Activated naive CD4-positive, alpha-beta T cell treated with anti-CD3 and anti-CD28 coated beads for 36 hours (primary cell): ENCODE data around the gene SAMSN1. TPM values are rescaled to one million over a fixed set of nuclear protein-coding genes. Genes with fewer than 3 reads are reported as not detected.
A peak's percentile ranks its signal among the peaks of the same experiment; 100 is the strongest.

Experiments used
- CTCF ChIA-PET: fragments of 350-600 bp; sonication (Branson Sonifier 250); formaldehyde crosslinking; loops from one replicate; lab custom pipeline; 2021; ENCODE audit warnings: antibody characterized with exemption; lab: Charles Lee
- DNase-seq: peaks from one replicate; pipeline ENCODE4 v3.0.0-alpha.2; 2020
- H3K27ac Mint-ChIP-seq: one replicate; pipeline ENCODE4 v1.8.0; 2021; ENCODE audit warnings: mild to moderate bottlenecking, mixed read lengths
- H3K27me3 Mint-ChIP-seq: one replicate; pipeline ENCODE4 v1.8.0; 2021; ENCODE audit warnings: low read depth, mixed read lengths
- H3K36me3 Mint-ChIP-seq: one replicate; pipeline ENCODE4 v1.8.0; 2021; ENCODE audit warnings: low read depth, mixed read lengths
- H3K4me1 Mint-ChIP-seq: one replicate; pipeline ENCODE4 v1.8.0; 2021; ENCODE audit warnings: low read depth, mixed read lengths
- H3K4me3 Mint-ChIP-seq: one replicate; pipeline ENCODE4 v1.8.0; 2021; ENCODE audit warnings: mild to moderate bottlenecking, moderate library complexity, mixed read lengths
- H3K9me3 Mint-ChIP-seq: one replicate; pipeline ENCODE4 v1.8.0; 2021; ENCODE audit warnings: mixed read lengths
- intact Hi-C: fragments of 100-400 bp; cut with micrococcal nuclease; formaldehyde crosslinking; loops from one replicate; pipeline ENCODE4 v1.15.1; 2023
- total RNA-seq, 2 experiments: library from RNA; stranded (reverse); gene quantifications; one replicate each; pipeline ENCODE4 v1.2.3, GENCODE V29; 2021

The SAMSN1 gene
- total RNA-seq, 2 experiments from 2014 or later = 41.1 to 43.0 TPM

DNA sequence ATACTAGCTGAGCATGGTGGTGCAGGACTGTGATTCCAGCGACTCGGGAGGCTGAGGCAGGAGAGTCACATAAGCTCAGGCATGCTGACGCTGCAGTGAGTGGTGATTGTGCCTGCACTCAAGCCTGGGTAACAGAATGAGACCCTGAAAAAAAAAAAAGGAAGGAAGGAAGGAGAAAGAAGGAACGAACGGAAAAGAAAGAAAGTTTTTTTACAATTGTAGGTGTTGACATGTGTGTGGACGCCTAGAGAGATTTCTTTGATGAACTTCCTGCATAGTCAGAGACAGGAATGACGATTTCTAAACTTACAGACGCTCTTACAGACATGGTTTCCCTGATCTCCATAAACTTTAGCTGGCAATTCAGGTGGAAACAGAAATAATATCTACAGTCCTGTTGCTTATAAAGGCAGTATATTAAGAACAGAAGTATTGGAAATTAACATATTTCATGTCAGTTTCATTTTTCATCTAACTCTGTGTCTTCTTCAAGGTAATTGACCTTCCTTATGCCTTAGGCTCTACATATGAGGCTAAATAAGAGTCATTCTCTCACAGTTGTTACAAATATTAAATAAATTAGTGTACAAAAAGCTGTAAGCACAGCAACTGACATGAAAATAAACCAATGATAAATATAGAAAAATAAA lies 4.1 kb downstream of the SAMSN1 start:
- CTCF ChIA-PET = interaction anchor here (0.6 to 2.8 kb wide), 4 partner anchors 9 to 196 kb away, joined by 3 to 12 read pairs (median 5); no protein-coding TSS in a partner anchor
- intact Hi-C loops = loop anchor here (1.0 to 5.0 kb wide), 5 partner anchors 8 to 1191 kb away; no protein-coding TSS in a partner anchor
- H3K4me1 Mint-ChIP-seq = peaks cover 56% of the 10 kb centered on the region

GRCh38 chr21:14538483-14538882 lies 7.6 kb downstream of the SAMSN1 start:
- intact Hi-C loops = loop anchor here (1.0 to 10.0 kb wide), 2 partner anchors 8 to 454 kb away; partner anchors contain the start of gene SAMSN1
- CTCF ChIA-PET = no interaction called here
- Mint-ChIP-seq H3K36me3 (peaks cover 48% of the 10 kb centered on the region), H3K9me3 (peaks cover 18% of the 10 kb centered on the region), H3K4me1 (peaks cover 80% of the 10 kb centered on the region), H3K4me3 (peak overlapping the region; percentile 27), H3K27ac (peak overlapping the region; percentile 77), H3K27me3 (no peaks in the 10 kb centered on the region)
- peak; percentile 39 for DNase-seq

More for the DNA sequence above, 4.1 kb downstream of the SAMSN1 start:
- Mint-ChIP-seq H3K27me3 (no peaks in the 10 kb centered on the region), H3K36me3 (peaks cover 29% of the 10 kb centered on the region), H3K4me3 (peak overlapping the region; percentile 96), H3K27ac (peak overlapping the region; percentile 98), H3K9me3 (peaks cover 4% of the 10 kb centered on the region)
- DNase-seq = peak; percentile 34

- Mint-ChIP-seq H3K9me3 (peaks cover 18% of the 10 kb centered on the region), H3K27me3 (no peaks in the 10 kb centered on the region), H3K36me3 (peaks cover 49% of the 10 kb centered on the region), H3K27ac (peak overlapping the region; percentile 60), H3K4me3 (no peak overlapping the region), H3K4me1 (peaks cover 85% of the 10 kb centered on the region)
- intact Hi-C loops = loop anchor here (10.0 kb wide), 1 partner anchor 452 kb away; no protein-coding TSS in a partner anchor
- CTCF ChIA-PET = no interaction called here
- DNase-seq = no peak
Observed at GRCh38 chr21:14536929-14537328, 9.2 kb downstream of the SAMSN1 start.

- H3K4me1 Mint-ChIP-seq = peaks cover 83% of the 10 kb centered on the region
- DNase-seq = no peak
- peak overlapping the region; percentile 96 for H3K27ac Mint-ChIP-seq
- intact Hi-C loops = loop anchor here (2.0 to 10.0 kb wide), 4 partner anchors 47 to 451 kb away; partner anchors contain the start of gene HSPA13
- CTCF ChIA-PET = interaction anchor here (0.7 to 0.9 kb wide), 2 partner anchors 29 to 985 kb away, joined by 3 read pairs; no protein-coding TSS in a partner anchor
- H3K27me3 Mint-ChIP-seq = no peaks in the 10 kb centered on the region
- peaks cover 18% of the 10 kb centered on the region for H3K9me3 Mint-ChIP-seq
- H3K36me3 Mint-ChIP-seq = peaks cover 44% of the 10 kb centered on the region
- H3K4me3 Mint-ChIP-seq = no peak overlapping the region
Observed at GRCh38 chr21:14535702-14536101, 10.4 kb downstream of the SAMSN1 start.

GRCh38 chr21:14533499-14534428 lies 12.4 kb downstream of the SAMSN1 start:
- CTCF ChIA-PET = interaction anchor here (0.7 to 2.3 kb wide), 8 partner anchors 8 to 106 kb away, joined by 3 to 7 read pairs (median 4); no protein-coding TSS in a partner anchor
- H3K27me3 Mint-ChIP-seq = no peaks in the 10 kb centered on the region
- H3K27ac Mint-ChIP-seq = peak overlapping the region; percentile 96

GRCh38 chr21:14531757-14532316 lies 14.3 kb downstream of the SAMSN1 start:
- Mint-ChIP-seq H3K27me3 (no peaks in the 10 kb centered on the region), H3K27ac (peak overlapping the region; percentile 73), H3K4me1 (peaks cover 74% of the 10 kb centered on the region), H3K4me3 (peak overlapping the region; percentile 13), H3K36me3 (peaks cover 30% of the 10 kb centered on the region), H3K9me3 (peaks cover 13% of the 10 kb centered on the region)
- intact Hi-C loops = loop anchor here (5.0 to 10.0 kb wide), 2 partner anchors 447 to 520 kb away; no protein-coding TSS in a partner anchor
- DNase-seq = no peak
- CTCF ChIA-PET = interaction anchor here (1.0 to 3.0 kb wide), 4 partner anchors 9 to 99 kb away, joined by 3 to 7 read pairs (median 4); no protein-coding TSS in a partner anchor

More at GRCh38 chr21:14533499-14534428, 12.4 kb downstream of the SAMSN1 start:
- Mint-ChIP-seq H3K4me3 (peak overlapping the region; percentile 74), H3K36me3 (peaks cover 35% of the 10 kb centered on the region), H3K4me1 (peaks cover 77% of the 10 kb centered on the region), H3K9me3 (peaks cover 16% of the 10 kb centered on the region)
- no peak for DNase-seq
- intact Hi-C loops = loop anchor here (1.0 to 10.0 kb wide), 11 partner anchors 9 to 519 kb away; partner anchors contain the start of genes HSPA13 and SAMSN1

- H3K4me3 Mint-ChIP-seq = peak overlapping the region; percentile 10
- intact Hi-C loops = loop anchor here (5.0 to 10.0 kb wide), 2 partner anchors 446 to 522 kb away; no protein-coding TSS in a partner anchor
- H3K36me3 Mint-ChIP-seq = peaks cover 19% of the 10 kb centered on the region
- no peaks in the 10 kb centered on the region for H3K27me3 Mint-ChIP-seq
- H3K27ac Mint-ChIP-seq = peak overlapping the region; percentile 65
- DNase-seq = no peak
- H3K9me3 Mint-ChIP-seq = peaks cover 7% of the 10 kb centered on the region
- peaks cover 71% of the 10 kb centered on the region for H3K4me1 Mint-ChIP-seq
- CTCF ChIA-PET = interaction anchor here (0.7 to 3.0 kb wide), 2 partner anchors 77 to 80 kb away, joined by 6 to 7 read pairs; no protein-coding TSS in a partner anchor
Observed at GRCh38 chr21:14530592-14530991, 15.5 kb downstream of the SAMSN1 start.

DNA sequence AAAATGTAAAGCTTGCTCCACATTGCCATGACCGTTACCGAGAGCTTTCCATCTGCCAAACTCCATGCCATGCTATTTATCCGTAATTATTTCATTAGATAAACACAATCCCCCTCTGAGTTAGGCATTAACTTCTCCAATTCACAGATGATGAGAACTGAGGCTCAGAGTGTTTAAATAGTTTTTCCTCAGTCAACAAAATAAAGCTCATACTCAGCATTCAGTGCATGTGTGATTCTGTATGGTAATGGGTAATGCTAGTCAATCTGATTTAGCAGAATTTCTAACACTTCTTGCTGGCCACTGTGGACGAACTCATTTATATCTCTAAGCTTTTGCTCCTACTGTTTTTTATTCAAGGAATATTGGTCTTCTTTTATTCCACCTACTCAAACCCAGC lies 17.3 kb downstream of the SAMSN1 start:
- Mint-ChIP-seq H3K36me3 (peaks cover 8% of the 10 kb centered on the region), H3K27ac (peak overlapping the region; percentile 74), H3K27me3 (no peaks in the 10 kb centered on the region), H3K4me3 (peak overlapping the region; percentile 40), H3K4me1 (peaks cover 64% of the 10 kb centered on the region), H3K9me3 (no peaks in the 10 kb centered on the region)
- no peak for DNase-seq
- intact Hi-C loops = no loop called here
- CTCF ChIA-PET = interaction anchor here (0.9 kb wide), 1 partner anchor 209 kb away, joined by 3 read pairs; no protein-coding TSS in a partner anchor

GRCh38 chr21:14527696-14528652 lies 18.1 kb downstream of the SAMSN1 start:
- Mint-ChIP-seq H3K27ac (peak overlapping the region; percentile 92), H3K9me3 (no peaks in the 10 kb centered on the region), H3K27me3 (no peaks in the 10 kb centered on the region), H3K36me3 (peaks cover 10% of the 10 kb centered on the region), H3K4me1 (peaks cover 66% of the 10 kb centered on the region), H3K4me3 (peak overlapping the region; percentile 59)
- no peak for DNase-seq
- CTCF ChIA-PET = interaction anchor here (0.7 to 4.3 kb wide), 8 partner anchors 17 to 210 kb away, joined by 3 to 20 read pairs (median 4); no protein-coding TSS in a partner anchor
- intact Hi-C loops = loop anchor here (1.0 to 2.0 kb wide), 4 partner anchors 20 to 102 kb away; no protein-coding TSS in a partner anchor

DNA sequence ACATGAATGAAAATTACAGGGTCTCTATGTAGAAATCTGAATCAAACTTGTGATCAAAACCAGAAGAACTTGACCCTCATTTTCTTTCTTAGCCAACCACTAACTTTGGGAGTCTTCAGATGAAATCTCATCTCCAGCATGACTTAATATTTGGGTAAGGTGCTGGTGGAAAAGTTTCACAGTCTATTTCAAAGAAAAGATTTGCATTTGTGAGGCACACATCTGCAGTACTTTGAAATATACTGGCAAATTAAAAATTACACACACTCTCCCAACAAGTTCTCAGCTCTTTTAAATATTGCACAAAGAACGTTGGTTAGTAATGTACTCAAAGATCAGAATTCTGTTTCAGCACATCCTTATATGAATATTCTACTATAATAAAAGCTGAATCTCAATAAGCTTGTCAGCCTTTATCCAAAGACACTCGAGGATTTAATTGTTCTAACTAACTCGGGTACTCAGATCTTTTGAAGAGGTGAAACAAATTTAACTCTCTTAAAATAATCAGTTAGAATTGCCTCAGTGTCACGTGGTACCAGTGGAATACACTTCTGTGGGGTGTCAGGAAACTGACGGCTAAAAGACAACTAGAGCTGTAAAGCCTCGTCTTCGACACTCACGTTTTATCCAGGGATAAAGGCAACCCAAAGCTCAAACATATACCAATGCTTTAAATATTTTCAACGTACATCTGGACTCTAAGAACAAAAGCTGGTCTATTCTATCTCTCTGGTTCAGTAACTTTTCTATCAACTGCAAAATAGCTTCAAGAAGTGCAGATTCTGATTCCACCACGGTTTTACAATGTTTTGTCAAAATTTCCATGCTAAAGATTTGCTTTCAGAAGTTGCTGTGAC lies 19.0 kb downstream of the SAMSN1 start:
- peaks cover 8% of the 10 kb centered on the region for H3K36me3 Mint-ChIP-seq
- peaks cover 65% of the 10 kb centered on the region for H3K4me1 Mint-ChIP-seq
- no peak for DNase-seq
- CTCF ChIA-PET = interaction anchor here (0.7 to 4.3 kb wide), 9 partner anchors 18 to 210 kb away, joined by 3 to 20 read pairs (median 4); no protein-coding TSS in a partner anchor
- intact Hi-C loops = loop anchor here (1.0 to 2.0 kb wide), 4 partner anchors 21 to 103 kb away; no protein-coding TSS in a partner anchor
- H3K9me3 Mint-ChIP-seq = no peaks in the 10 kb centered on the region
- no peaks in the 10 kb centered on the region for H3K27me3 Mint-ChIP-seq
- peak overlapping the region; percentile 59 for H3K4me3 Mint-ChIP-seq
- peak overlapping the region; percentile 92 for H3K27ac Mint-ChIP-seq
